GM12864 (cell line): Measurements from ENCODE around the gene SAMMSON.

Experiments used
- DNase-seq: peaks from one replicate; pipeline ENCODE4 v3.0.0-alpha.2; 2011; ENCODE audit warnings: low read depth
- H3K4me3 ChIP-seq: 2 replicates; pipeline ENCODE4 v1.5.1; 2011; ENCODE audit warnings: mild to moderate bottlenecking, low read depth, low read length, control low read depth
- CTCF ChIP-seq: IDR thresholded peaks from 2 replicates; pipeline ENCODE4 v1.5.1; 2011; ENCODE audit warnings: low read depth, mild to moderate bottlenecking, moderate library complexity, low read length, control low read depth, inconsistent platforms; ENCODE audit errors: missing control alignments

The SAMMSON gene

GRCh38 chr3:69999140-70000027, at the start of gene SAMMSON:
Gene SAMMSON (plus strand): TSS chr3:69999733.
- no peak within 1 kb of the TSS for H3K4me3 ChIP-seq
- TF ChIP-seq CTCF, result no peak
- DNase-seq, result no peak

GRCh38 chr3:69951616-69952015, 47.9 kb upstream of the SAMMSON start:
- TF ChIP-seq CTCF, result no peak
- H3K4me3 ChIP-seq, result no peak overlapping the region
- no peak for DNase-seq

- DNase-seq, result no peak
- no peak overlapping the region for H3K4me3 ChIP-seq
- TF ChIP-seq CTCF, result no peak
Measured at GRCh38 chr3:69959581-69959980, 40.0 kb upstream of the SAMMSON start.

- H3K4me3 ChIP-seq, result no peak overlapping the region
- DNase-seq, result no peak
- no peak for TF ChIP-seq CTCF
Measured at GRCh38 chr3:69961706-69962439, 37.7 kb upstream of the SAMMSON start.

GRCh38 chr3:69963643-69964042, 35.9 kb upstream of the SAMMSON start:
- no peak for DNase-seq
- no peak overlapping the region for H3K4me3 ChIP-seq
- TF ChIP-seq CTCF, result no peak

GRCh38 chr3:69967156-69967555, 32.4 kb upstream of the SAMMSON start:
- H3K4me3 ChIP-seq, result no peak overlapping the region
- DNase-seq, result no peak
- no peak for TF ChIP-seq CTCF
